Stimulated activated CD4-positive, alpha-beta T cell treated with anti-CD3 and anti-CD28 coated beads, Interleukin-4, amount 100 ng/mL, for 48 hours (primary cell): Measurements from ENCODE around the gene DPH7.
"Not testable (repeated sequence)": the region's sequence is repeated elsewhere in the genome, so short reads cannot be mapped to it uniquely, and the experiment has no call there.

ENCODE experiments used
- DNase-seq, 2 donors: peaks; one replicate each; pipeline ENCODE4 v3.0.0-alpha.2; 2020; ENCODE audit warnings: low read depth in 2 of 2

DPH7 gene

GRCh38 chr9:137578518-137579258 is at the start of gene DPH7:
TSS of gene DPH7 (minus strand) at chr9:137578925. CDS start at chr9:137578777, 148 bp downstream.
- DNase-seq = peak; percentile 94 to 96

GRCh38 chr9:137627406-137627805 is 48.7 kb upstream of the DPH7 start:
- DNase-seq = not testable (repeated sequence)

- no peak for DNase-seq
These were observed 47.7 kb upstream of the DPH7 start for GRCh38 chr9:137626464-137626863.

- not testable (repeated sequence) for DNase-seq
These were observed 43.5 kb upstream of the DPH7 start for GRCh38 chr9:137622211-137622610.

GRCh38 chr9:137621131-137621757 is 42.5 kb upstream of the DPH7 start:
- DNase-seq = no peak

- DNase-seq = no peak
These were observed 41.9 kb upstream of the DPH7 start for GRCh38 chr9:137620581-137620980.

GRCh38 chr9:137620048-137620405 is 41.3 kb upstream of the DPH7 start:
- no peak for DNase-seq

- no peak for DNase-seq
These were observed 40.7 kb upstream of the DPH7 start for GRCh38 chr9:137619240-137620047.

GRCh38 chr9:137618105-137619067 is 39.7 kb upstream of the DPH7 start, which contains the start of gene EHMT1:
TSS of gene EHMT1 (plus strand) at chr9:137619005. CDS start at chr9:137619029, 24 bp downstream.
- peak; percentile 81 to 84 for DNase-seq

GRCh38 chr9:137615387-137615871 is 36.7 kb upstream of the DPH7 start:
- DNase-seq = no peak

GRCh38 chr9:137614631-137615386 is 36.1 kb upstream of the DPH7 start:
- DNase-seq = no peak

- DNase-seq = no peak
These were observed 35.2 kb upstream of the DPH7 start for GRCh38 chr9:137613738-137614523.

- DNase-seq = no peak
These were observed 34.5 kb upstream of the DPH7 start for GRCh38 chr9:137613259-137613658.

- no peak for DNase-seq
These were observed 34.0 kb upstream of the DPH7 start for GRCh38 chr9:137612741-137613142.

- no peak for DNase-seq
These were observed 33.2 kb upstream of the DPH7 start for GRCh38 chr9:137611623-137612609.

GRCh38 chr9:137610944-137611343 is 32.2 kb upstream of the DPH7 start:
- DNase-seq = no peak

GRCh38 chr9:137607141-137607857 is 28.6 kb upstream of the DPH7 start:
- no peak for DNase-seq

GRCh38 chr9:137606734-137607138 is 28.0 kb upstream of the DPH7 start:
- DNase-seq = no peak
